Measurements from ENCODE around the gene BTG2.
"Not testable (repeated sequence)": the region's sequence is repeated elsewhere in the genome, so short reads cannot be mapped to it uniquely, and the experiment has no call there.

The BTG2 gene

DNA sequence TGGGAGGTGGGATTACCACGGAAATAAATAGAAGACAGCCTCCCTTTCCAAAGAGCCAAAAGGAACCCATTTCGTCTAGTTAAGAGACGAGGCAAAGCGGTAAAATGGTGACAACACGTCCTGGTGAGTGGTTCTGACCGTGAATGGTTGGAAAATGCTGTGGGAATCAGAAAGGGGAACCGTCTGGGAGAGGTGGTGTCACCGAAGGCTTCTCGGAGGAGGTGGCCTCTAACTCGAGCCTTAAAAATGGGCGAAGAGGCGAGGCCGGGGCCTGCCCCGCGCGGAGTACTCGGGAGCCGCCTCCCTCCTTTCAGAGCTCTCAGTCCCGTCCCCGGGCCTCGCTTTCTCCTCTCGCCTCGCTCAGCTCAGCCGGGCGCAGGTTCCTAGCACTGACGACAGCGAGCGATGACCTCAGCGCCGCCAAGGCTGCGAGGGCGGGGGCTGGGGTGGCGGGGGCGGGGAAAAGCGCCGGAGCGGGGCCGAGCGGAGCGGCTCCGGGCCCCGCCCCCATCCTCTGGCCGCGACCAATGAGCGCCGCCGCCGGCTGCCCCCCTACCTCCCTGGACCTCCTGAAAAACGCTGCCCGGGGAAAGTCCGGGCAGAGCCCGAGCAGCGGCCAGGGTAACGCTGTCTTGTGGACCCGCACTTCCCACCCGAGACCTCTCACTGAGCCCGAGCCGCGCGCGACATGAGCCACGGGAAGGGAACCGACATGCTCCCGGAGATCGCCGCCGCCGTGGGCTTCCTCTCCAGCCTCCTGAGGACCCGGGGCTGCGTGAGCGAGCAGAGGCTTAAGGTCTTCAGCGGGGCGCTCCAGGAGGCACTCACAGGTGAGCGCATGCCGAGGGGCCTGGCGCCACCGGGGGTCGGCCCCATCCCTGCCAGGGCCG lies at the start of gene BTG2:
TSS of gene BTG2 (plus strand) at position 601 of the 890 bp plus-strand sequence. CDS start at position 689, 88 bp downstream.
- peak; percentile 93 for DNase-seq (ENCODE audit: low spot score)

GRCh38 chr1:203256636-203257035 lies 48.7 kb upstream of the BTG2 start:
- DNase-seq (ENCODE audit: low spot score) = not testable (repeated sequence)

GRCh38 chr1:203263496-203263895 lies 41.8 kb upstream of the BTG2 start:
- DNase-seq (ENCODE audit: low spot score) = no peak

- DNase-seq (ENCODE audit: low spot score) = no peak
These were observed 41.2 kb upstream of the BTG2 start for GRCh38 chr1:203264052-203264501.

DNA sequence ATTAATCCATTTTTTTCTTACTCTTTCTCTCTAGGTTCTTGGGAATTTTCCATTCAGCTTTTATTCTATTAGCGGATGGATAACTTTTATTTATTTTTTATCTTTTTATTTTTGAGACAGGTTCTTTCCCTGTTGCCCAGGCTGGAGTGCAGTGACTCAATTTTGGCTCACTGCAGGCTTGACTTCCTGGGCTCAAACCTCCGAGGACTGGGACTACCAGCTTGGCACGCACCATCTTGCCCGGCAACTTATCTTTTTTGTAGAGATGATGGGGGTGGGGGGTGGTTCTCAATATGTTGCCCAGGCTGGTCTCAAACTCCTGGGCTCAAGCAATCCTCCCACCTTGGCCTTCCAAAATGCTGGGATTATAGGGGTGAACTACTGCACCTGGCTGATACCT lies 39.8 kb upstream of the BTG2 start:
- DNase-seq (ENCODE audit: low spot score) = no peak

GRCh38 chr1:203266140-203266539 lies 39.2 kb upstream of the BTG2 start:
- DNase-seq (ENCODE audit: low spot score) = not testable (repeated sequence)

- peak; percentile 84 for DNase-seq (ENCODE audit: low spot score)
These were observed 37.9 kb upstream of the BTG2 start for GRCh38 chr1:203267347-203267846.

GRCh38 chr1:203267912-203268311 lies 37.4 kb upstream of the BTG2 start:
- DNase-seq (ENCODE audit: low spot score) = no peak

- no peak for DNase-seq (ENCODE audit: low spot score)
These were observed 36.2 kb upstream of the BTG2 start for GRCh38 chr1:203268901-203269653.

- DNase-seq (ENCODE audit: low spot score) = no peak
These were observed 35.7 kb upstream of the BTG2 start for GRCh38 chr1:203269654-203270020.

- DNase-seq (ENCODE audit: low spot score) = peak; percentile 35
These were observed 34.9 kb upstream of the BTG2 start for GRCh38 chr1:203270448-203270847.

- peak; percentile 68 for DNase-seq (ENCODE audit: low spot score)
These were observed 34.1 kb upstream of the BTG2 start for GRCh38 chr1:203271018-203271743.

DNA sequence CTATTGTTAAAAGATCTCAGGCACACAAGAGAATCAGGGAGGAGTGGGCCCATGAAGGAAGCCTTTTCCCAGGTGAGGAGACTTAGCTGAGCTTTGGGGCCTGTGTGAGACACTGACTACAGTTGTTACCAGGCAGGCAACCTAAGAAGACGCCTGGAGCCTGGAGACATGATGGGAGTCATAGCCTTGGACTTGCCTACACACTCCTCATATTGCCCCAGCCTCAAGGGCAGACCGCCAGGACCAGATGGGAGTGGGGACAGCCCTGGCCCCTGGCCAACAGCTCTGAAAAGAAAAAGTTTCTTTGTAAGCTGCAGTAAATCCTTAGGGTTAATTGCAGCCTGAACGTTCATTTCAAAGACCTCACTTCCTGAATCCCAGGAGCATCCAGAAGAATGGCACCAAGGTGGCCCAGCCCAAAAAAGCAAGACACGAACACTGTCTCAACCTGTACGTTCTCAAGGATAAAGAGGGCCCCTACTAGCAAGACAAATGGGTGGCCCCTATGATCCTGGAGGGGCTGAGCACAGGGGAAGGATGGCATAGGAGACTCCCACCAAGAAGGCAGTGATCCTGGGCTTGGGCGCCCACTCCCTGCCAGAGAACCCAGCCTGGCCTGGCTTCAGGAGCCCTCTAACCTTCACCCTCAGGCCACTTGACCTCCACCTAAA lies 33.2 kb upstream of the BTG2 start:
- peak; percentile 46 for DNase-seq (ENCODE audit: low spot score)

DNA sequence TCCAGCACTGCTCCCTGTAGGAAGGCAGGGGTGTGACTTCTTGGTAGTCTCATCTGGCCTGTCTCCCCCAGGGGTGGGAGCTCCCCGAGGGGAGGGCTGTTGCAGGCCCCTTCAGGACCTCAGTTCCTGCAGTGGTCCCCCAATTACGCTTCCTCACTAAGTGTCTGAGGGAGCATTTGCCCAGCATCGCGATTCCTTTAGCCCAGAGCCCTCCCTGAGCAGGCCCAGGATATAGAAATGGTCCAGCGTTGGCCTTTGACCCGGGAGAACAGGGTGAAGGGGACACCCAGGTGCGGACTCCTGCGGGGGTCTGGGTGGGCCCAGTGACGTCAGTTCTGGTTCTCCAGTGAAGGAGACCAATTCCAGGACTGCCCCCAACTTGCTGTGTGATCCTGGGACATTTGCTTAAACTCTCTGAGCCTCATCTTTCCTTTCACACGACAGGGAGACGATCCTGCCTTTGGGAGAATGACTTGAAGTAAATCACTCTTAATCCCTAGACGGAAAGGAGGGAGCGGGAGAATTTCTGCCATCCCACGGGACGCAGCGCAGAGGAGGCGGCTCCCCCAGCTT lies 32.6 kb upstream of the BTG2 start:
- no peak for DNase-seq (ENCODE audit: low spot score)

GRCh38 chr1:203273206-203273868 lies 32.0 kb upstream of the BTG2 start:
- DNase-seq (ENCODE audit: low spot score) = peak; percentile 91

DNA sequence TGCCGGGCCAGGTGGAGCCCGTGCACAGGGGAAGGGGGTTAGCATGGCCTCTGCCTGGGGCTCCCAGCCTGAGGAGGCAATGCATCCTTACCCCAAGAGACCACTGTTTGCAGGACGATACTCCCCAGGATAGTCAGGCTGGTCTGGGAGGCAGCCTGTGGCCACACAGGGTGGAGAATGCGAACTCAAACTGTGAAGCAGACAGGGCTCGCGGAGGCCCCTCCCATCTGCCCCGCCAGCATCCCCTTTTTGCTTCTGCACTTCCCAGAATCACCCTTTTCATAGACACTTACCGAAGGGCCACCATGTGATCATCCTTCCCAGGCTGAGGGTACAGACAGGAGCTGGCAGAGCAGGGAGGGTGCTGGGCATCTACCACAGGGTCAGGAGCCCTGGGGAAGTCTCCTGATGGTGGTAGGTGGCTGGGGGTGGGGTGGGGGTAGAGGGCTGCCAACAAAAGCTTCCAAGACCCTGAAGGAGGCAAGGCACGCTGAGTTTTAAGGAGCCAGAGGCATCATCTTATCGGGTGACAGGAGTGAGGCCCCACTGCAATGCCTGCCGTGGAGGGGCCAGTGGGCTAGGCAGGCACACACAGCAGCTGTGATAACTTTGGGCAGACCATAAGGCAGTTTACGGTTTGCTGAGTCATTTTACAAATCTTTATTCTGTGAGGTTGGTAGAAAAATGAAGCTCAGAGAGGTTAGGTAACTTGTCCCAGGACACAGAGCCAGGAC lies 31.3 kb upstream of the BTG2 start:
- DNase-seq (ENCODE audit: low spot score) = no peak

- DNase-seq (ENCODE audit: low spot score) = peak; percentile 37
These were observed 30.5 kb upstream of the BTG2 start for GRCh38 chr1:203274603-203275381.

DNA sequence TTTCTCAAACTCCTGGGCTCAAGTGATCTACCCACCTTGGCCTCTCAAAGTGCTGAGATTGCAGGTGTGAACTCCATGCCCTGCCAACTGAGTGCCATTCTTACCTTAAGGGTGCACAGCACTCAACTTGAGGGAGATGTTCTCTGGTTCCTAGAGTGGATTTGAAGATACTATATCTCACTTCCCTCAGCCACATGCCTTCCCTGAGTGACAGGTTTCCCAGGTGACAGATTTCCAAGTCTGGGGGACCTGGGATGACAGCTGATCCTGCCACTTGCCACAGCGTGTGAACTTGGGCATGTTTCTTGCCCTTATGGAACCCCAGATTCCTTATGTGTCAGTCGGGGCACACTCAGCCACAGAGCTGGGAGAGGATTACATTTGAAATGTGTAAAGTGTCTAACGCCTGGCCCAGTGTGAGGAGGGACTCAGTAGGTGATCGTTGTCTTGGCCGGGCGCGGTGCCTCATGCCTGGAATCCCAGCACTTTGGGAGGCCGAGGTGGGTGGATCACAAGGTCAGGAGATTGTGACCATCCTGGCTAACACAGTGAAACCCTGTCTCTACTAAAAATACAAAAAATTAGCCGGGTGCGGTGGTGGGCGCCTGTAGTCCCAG lies 29.6 kb upstream of the BTG2 start:
- peak; percentile 32 for DNase-seq (ENCODE audit: low spot score)

DNA sequence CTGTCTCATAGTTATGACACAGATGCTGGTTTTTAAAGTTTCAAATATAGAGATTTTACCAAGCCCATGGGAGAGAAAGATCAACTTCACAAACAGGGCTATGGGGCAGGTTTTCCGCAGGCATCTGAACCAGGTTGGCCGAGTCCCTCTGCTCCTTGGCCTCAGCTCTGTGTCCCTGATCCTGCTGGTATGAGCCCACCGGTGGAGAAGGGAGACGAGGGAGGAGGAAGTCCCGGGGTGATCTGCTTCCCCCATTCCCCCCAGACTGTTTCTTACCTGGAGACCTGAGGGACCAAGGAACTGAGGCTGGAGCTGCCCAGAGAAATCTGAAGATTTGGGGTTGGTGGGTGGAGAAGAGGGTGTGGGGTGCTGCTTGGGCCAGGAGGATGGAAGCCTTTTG lies 28.9 kb upstream of the BTG2 start:
- peak; percentile 28 for DNase-seq (ENCODE audit: low spot score)
